Thyroid gland (tissue), 4 donors: ENCODE measurements around the gene KRT74. TPM values are rescaled to one million over a fixed set of nuclear protein-coding genes. Genes with fewer than 3 reads are reported as not detected.

Source experiments
- DNase-seq, 2 donors: peaks; one replicate each; pipeline ENCODE4 v3.0.0-alpha.2; 2019
- H3K27ac ChIP-seq, 3 donors: fragments of 200-600 bp; sonication (generic); 1 replicate in 2 of 3; 2 replicates in 1 of 3; pipeline ENCODE4 v1.5.1; 2016 to 2019; ENCODE audit warnings: mild to moderate bottlenecking in 1 of 3, moderate library complexity in 1 of 3
- H3K27me3 ChIP-seq: fragments of 200-600 bp; sonication (generic); one replicate; pipeline ENCODE4 v1.5.1; 2019
- H3K36me3 ChIP-seq, 2 donors: fragments of 200-600 bp; sonication (generic); one replicate each; pipeline ENCODE4 v1.5.1; 2016 to 2019
- H3K4me1 ChIP-seq, 2 donors: fragments of 200-600 bp; sonication (generic); one replicate each; pipeline ENCODE4 v1.5.1; 2017 to 2019
- H3K4me3 ChIP-seq, 3 donors: fragments of 200-600 bp; sonication (generic); replicated peaks in 1 of 3; 1 replicate in 2 of 3; 2 replicates in 1 of 3; pipeline ENCODE4 v1.5.1; 2016; ENCODE audit warnings: mild to moderate bottlenecking in 1 of 3
- H3K9me3 ChIP-seq: fragments of 200-600 bp; sonication (generic); one replicate; pipeline ENCODE4 v1.5.1; 2017
- POLR2A ChIP-seq, 2 donors: fragments of 450-650 bp; IDR thresholded peaks; one replicate each; pipeline ENCODE4 v1.6.1; 2017; ENCODE audit warnings: antibody characterized with exemption in 2 of 2, mild to moderate bottlenecking in 2 of 2, moderate library complexity in 1 of 2
- WGBS, 2 donors: methylation state at CpG; one replicate each; pipeline ENCODE4 v1.1.5; 2017; 5-methylcytosine and 5-hydroxymethylcytosine counted together
- intact Hi-C: fragments of 100-400 bp; cut with DNase I; formaldehyde crosslinking; loops from one replicate; pipeline ENCODE4 v1.15.1; 2023
- total RNA-seq, 4 donors: library from RNA; depleted of rRNA; stranded (reverse); fragments of >200 nt; gene quantifications; one replicate each; pipeline ENCODE4 v1.2.3, GENCODE V29; 2016
- TF ChIP-seq, protein P1 (sequence below), 6 experiments: fragments of 200-600 bp in 3 of 6; fragments of 450-650 bp in 3 of 6; sonication (generic) in 3 of 6; IDR thresholded peaks; one replicate each; pipeline ENCODE4 v1.5.1; 2016 to 2019; ENCODE audit warnings: antibody characterized with exemption in 6 of 6, mild to moderate bottlenecking in 2 of 6, inconsistent platforms in 1 of 6, moderate library complexity in 1 of 6

KRT74 gene
- total RNA-seq, 4 donors from 2014 or later = not detected

DNA sequence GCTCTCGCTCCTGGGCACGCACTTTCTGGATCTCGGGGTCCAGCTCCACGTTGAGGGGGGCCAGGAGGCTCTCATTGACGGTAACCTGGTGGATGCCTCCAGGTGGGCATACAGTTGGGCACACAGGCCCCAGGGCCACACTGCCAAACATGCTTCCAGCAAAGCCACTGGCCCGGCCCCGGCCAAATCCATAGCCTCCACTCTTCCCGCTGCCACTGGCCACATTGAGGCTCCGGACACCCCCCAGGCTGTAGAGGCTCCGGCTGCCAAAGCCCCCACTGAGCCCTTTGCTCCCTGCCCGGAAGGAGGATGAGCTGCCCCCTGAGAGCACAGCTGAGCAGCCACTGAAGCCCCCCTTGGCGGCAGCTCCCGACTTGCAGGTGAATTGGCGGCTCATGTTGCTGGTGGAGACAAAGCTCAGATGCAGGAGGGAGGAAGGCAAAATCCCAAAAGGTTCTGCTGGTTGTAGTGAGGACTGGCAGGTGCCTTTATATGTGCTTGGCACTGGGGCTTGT, 20.9 kb downstream of the KRT74 start, which contains the start of gene KRT71:
KRT71 (minus strand) TSS at position 465 of the 515 bp plus-strand sequence; CDS start at position 397, 68 bp downstream.
- intact Hi-C loops = no loop called here
- TF ChIP-seq, protein P1, sequence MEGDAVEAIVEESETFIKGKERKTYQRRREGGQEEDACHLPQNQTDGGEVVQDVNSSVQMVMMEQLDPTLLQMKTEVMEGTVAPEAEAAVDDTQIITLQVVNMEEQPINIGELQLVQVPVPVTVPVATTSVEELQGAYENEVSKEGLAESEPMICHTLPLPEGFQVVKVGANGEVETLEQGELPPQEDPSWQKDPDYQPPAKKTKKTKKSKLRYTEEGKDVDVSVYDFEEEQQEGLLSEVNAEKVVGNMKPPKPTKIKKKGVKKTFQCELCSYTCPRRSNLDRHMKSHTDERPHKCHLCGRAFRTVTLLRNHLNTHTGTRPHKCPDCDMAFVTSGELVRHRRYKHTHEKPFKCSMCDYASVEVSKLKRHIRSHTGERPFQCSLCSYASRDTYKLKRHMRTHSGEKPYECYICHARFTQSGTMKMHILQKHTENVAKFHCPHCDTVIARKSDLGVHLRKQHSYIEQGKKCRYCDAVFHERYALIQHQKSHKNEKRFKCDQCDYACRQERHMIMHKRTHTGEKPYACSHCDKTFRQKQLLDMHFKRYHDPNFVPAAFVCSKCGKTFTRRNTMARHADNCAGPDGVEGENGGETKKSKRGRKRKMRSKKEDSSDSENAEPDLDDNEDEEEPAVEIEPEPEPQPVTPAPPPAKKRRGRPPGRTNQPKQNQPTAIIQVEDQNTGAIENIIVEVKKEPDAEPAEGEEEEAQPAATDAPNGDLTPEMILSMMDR (IDR thresholded peaks at IDR 0.05) = no peak
- TF ChIP-seq POLR2A (IDR thresholded peaks at IDR 0.05) = no peak
- Histone ChIP-seq H3K27ac (no peak within 1 kb of the TSS), H3K9me3 (no peaks in the 10 kb centered on the region), H3K4me1 (peaks cover 6 to 19% of the 10 kb centered on the region in 2 donors), H3K36me3 (no peaks in the 10 kb centered on the region), H3K4me3 (no peak within 1 kb of the TSS), H3K27me3 (no peaks in the 10 kb centered on the region)
- no peak for DNase-seq
- 65 to 89% methylated on average over 6 to 11 of the region's 14 CpGs for WGBS, 2 donors

DNA sequence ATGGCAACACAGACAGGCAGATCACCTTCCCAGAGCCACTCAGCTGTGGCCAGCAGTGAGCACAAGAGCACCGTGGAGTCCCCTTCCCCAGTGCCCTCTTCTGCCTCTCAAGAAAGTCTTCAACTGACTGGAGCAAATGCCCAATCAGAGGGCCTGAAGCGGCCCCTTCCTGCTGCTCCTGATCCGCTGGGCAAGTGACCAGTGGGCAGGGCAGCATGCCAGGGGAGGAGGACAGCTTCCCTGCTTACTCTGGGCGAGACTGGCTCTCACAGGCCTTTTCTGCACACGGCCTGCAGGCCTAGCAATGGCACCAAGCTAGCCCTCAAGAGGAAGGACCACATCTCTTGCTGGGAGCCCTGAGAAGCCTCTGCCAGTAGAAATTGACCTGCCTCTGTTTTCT, 21.6 kb downstream of the KRT74 start:
- H3K9me3 ChIP-seq = no peaks in the 10 kb centered on the region
- intact Hi-C loops = no loop called here
- DNase-seq = peak; percentile 88 to 91
- 17 to 42% methylated on average over 3 to 5 of the region's 5 CpGs for WGBS, 2 donors
- TF ChIP-seq POLR2A (IDR thresholded peaks at IDR 0.05) = no peak
- TF ChIP-seq, protein P1 (IDR thresholded peaks at IDR 0.05) = no peak
- no peaks in the 10 kb centered on the region for H3K36me3 ChIP-seq
- peaks cover 6 to 19% of the 10 kb centered on the region in 2 donors for H3K4me1 ChIP-seq
- H3K27me3 ChIP-seq = no peaks in the 10 kb centered on the region
- no peak overlapping the region for H3K4me3 ChIP-seq
- H3K27ac ChIP-seq = no peak overlapping the region

- Histone ChIP-seq H3K36me3 (no peaks in the 10 kb centered on the region), H3K4me1 (peaks cover 6 to 19% of the 10 kb centered on the region in 2 donors), H3K27ac (no peak overlapping the region), H3K9me3 (no peaks in the 10 kb centered on the region), H3K27me3 (no peaks in the 10 kb centered on the region), H3K4me3 (no peak overlapping the region)
- WGBS, 2 donors = 56 to 67% methylated on average over 6 of the region's 6 CpGs
- no peak for DNase-seq
- TF ChIP-seq, protein P1 (IDR thresholded peaks at IDR 0.05) = no peak
- no peak for TF ChIP-seq POLR2A (IDR thresholded peaks at IDR 0.05)
- intact Hi-C loops = no loop called here
These were observed 22.3 kb downstream of the KRT74 start for GRCh38 chr12:52551216-52551865.

DNA sequence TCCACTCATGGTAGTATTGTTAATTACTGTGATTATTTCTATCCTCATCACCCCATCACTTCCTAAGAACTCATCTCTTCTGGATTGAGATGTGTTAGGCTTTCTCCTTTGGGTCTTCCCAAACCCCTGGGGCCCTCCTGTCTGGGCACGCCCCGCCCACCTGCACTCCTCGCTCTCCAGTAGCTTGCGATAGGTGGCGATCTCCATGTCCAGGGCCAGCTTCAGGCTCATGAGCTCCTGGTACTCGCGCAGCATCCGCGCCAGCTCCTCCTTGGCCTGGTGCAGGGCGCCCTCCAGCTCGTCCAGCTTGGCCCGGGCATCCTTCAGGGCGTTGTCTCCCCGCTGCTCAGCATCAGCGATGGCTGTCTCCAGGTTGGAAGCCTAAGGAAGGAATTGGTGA, 27.5 kb downstream of the KRT74 start:
- intact Hi-C loops = no loop called here
- Histone ChIP-seq H3K27ac (no peak overlapping the region), H3K4me1 (peaks cover 4 to 12% of the 10 kb centered on the region in 2 donors), H3K36me3 (no peaks in the 10 kb centered on the region), H3K4me3 (no peak overlapping the region), H3K9me3 (no peaks in the 10 kb centered on the region), H3K27me3 (no peaks in the 10 kb centered on the region)
- DNase-seq = no peak
- TF ChIP-seq POLR2A (IDR thresholded peaks at IDR 0.05) = no peak
- TF ChIP-seq, protein P1 (IDR thresholded peaks at IDR 0.05) = no peak
- WGBS, 2 donors = 92 to 93% methylated on average over 15 of the region's 15 CpGs
